NB4 (cell line): ENCODE data around the gene PTPRG.

Experiments
- DNase-seq: peaks from one replicate; pipeline ENCODE4 v3.0.0; 2010; ENCODE audit warnings: low read depth
- H3K4me3 ChIP-seq: one replicate; pipeline ENCODE4 v1.5.1; 2011; ENCODE audit warnings: mild to moderate bottlenecking, low read depth, low read length, moderate library complexity
- MYC ChIP-seq: IDR thresholded peaks from 2 replicates; pipeline ENCODE4 v1.6.1; 2011; ENCODE audit warnings: low read depth, low read length
- POLR2A ChIP-seq: IDR thresholded peaks from 2 replicates; pipeline ENCODE4 v1.6.1; 2011; ENCODE audit warnings: mild to moderate bottlenecking; ENCODE audit not compliant: insufficient read length; ENCODE audit errors: extremely low read depth
- TF ChIP-seq, protein P1 (sequence below): IDR thresholded peaks from 2 replicates; pipeline ENCODE4 v1.6.1; 2011; ENCODE audit warnings: low read depth, low read length
- TF ChIP-seq, protein P2 (sequence below): IDR thresholded peaks from one replicate; pipeline ENCODE4 v1.5.1; 2012; ENCODE audit warnings: low read depth, low read length

The PTPRG gene

GRCh38 chr3:61769266-61769990, 208.1 kb downstream of the PTPRG start:
- TF ChIP-seq POLR2A, result no peak
- TF ChIP-seq, protein P1, sequence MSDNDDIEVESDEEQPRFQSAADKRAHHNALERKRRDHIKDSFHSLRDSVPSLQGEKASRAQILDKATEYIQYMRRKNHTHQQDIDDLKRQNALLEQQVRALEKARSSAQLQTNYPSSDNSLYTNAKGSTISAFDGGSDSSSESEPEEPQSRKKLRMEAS, result no peak
- TF ChIP-seq, protein P2, sequence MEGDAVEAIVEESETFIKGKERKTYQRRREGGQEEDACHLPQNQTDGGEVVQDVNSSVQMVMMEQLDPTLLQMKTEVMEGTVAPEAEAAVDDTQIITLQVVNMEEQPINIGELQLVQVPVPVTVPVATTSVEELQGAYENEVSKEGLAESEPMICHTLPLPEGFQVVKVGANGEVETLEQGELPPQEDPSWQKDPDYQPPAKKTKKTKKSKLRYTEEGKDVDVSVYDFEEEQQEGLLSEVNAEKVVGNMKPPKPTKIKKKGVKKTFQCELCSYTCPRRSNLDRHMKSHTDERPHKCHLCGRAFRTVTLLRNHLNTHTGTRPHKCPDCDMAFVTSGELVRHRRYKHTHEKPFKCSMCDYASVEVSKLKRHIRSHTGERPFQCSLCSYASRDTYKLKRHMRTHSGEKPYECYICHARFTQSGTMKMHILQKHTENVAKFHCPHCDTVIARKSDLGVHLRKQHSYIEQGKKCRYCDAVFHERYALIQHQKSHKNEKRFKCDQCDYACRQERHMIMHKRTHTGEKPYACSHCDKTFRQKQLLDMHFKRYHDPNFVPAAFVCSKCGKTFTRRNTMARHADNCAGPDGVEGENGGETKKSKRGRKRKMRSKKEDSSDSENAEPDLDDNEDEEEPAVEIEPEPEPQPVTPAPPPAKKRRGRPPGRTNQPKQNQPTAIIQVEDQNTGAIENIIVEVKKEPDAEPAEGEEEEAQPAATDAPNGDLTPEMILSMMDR, result no peak
- TF ChIP-seq MYC, result no peak
- H3K4me3 ChIP-seq, result no peak overlapping the region
- DNase-seq, result no peak

DNA sequence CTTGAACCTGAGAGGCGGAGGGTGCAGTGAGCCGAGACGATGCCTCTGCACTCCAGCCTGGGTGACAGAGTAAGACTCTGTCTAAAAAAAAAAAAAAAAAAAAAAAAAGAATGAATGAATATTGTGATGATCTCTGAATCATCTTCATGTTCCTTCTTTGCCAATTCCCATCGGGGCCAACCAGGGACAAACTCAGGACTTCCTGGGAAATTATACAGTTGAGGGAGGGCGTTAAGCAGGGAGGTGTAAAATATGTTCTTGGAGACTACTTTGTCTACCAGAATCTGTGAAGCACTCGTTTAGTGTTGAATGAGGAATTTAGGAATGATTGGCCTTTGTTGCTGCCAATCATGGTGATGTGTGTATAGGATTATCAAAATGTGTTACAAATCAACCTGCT, 210.6 kb downstream of the PTPRG start:
- TF ChIP-seq, protein P2, result no peak
- no peak for TF ChIP-seq MYC
- TF ChIP-seq, protein P1, result no peak
- no peak for TF ChIP-seq POLR2A
- no peak for DNase-seq
- H3K4me3 ChIP-seq, result no peak overlapping the region

GRCh38 chr3:61772456-61772855, 211.1 kb downstream of the PTPRG start:
- H3K4me3 ChIP-seq, result no peak overlapping the region
- no peak for TF ChIP-seq MYC
- TF ChIP-seq POLR2A, result no peak
- TF ChIP-seq, protein P2, result no peak
- TF ChIP-seq, protein P1, result no peak
- DNase-seq, result no peak

DNA sequence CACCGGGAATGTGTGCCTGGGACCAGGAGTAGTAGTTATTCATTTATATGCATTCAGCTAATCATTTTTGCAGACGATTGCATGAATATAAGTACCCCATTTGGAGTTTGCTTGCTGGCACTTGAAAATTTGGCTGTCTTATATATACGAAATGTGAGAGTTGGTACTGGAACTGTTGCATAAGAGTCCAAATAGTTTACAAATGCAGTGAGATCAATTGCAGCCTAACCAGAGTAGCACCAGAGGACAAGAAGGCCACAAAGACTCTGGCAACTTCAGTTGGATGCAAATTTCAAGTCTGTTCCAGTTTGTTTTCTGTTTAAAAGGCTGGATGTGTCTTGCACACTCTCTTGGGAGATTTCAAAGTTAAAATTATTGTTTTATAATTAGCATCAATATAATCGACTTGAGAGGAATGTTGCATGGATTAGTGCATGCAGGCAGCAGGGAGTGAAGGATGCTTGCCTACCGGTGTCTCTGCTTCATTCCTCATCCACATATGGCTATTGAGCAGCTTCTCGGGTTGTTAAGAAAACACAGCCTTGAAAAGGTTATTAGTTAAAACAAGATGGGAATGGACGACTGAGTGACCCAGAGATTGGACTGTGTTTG, 213.0 kb downstream of the PTPRG start:
- TF ChIP-seq MYC, result no peak
- DNase-seq, result no peak
- H3K4me3 ChIP-seq, result no peak overlapping the region

DNA sequence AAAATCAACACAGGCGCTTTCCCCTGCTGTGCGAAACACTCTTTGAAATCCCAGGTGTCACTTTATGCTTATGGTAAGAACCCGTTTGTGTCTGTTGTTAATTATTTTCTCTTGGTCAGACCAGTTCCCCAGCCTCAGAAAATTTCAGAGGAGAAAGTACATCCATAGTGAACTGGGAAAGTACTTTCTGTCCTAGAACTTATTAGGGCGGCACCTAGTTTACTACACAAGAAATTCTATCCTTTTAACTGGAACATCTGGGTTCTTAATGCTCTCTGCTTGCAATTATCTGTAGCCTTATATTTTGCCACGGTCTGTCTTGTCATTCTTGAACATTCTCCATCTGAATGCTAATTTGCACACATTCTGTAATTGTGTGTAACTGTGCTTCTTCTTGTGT, 215.0 kb downstream of the PTPRG start:
- DNase-seq, result no peak
- TF ChIP-seq POLR2A, result no peak
- TF ChIP-seq, protein P1, result no peak
- TF ChIP-seq, protein P2, result no peak
- TF ChIP-seq MYC, result no peak
- H3K4me3 ChIP-seq, result no peak overlapping the region

DNA sequence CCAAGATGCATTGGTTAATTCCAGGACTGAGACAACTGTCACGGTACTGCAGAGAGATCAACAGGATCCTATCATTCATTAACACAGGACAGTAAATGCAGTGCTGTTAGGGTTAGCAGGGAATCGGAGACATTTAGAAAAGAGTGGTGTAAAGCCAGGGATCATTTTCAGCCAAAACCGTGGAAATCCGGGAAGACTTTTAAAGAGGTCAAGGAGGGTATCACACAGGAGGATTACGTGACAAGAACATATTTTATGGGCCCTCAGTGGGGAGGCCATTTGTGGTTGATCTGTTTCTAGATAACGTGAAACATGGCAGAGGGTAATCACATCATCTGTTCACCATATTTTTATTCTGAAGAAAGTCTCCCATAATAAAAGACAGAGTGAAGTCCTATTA, 216.1 kb downstream of the PTPRG start:
- no peak overlapping the region for H3K4me3 ChIP-seq
- TF ChIP-seq, protein P1, result no peak
- TF ChIP-seq, protein P2, result no peak
- TF ChIP-seq MYC, result no peak
- TF ChIP-seq POLR2A, result no peak
- no peak for DNase-seq
